ENCODE data around the gene IER5L. TPM values are rescaled to one million over a fixed set of nuclear protein-coding genes. Genes with fewer than 3 reads are reported as not detected.
A peak's percentile ranks its signal among the peaks of the same experiment; 100 is the strongest.

IER5L gene
- total and polyA plus RNA-seq, 4 donors = 12.6 to 31.5 (median 24.1) TPM

GRCh38 chr9:129204840-129205239 lies 26.8 kb upstream of the IER5L start:
- no peak for DNase-seq
- no peak overlapping the region for H3K4me3 ChIP-seq
- WGBS, 2 donors = 91 to 94% methylated on average over 7 of the region's 7 CpGs

GRCh38 chr9:129203556-129203909 lies 25.5 kb upstream of the IER5L start:
- no peak for DNase-seq
- H3K9ac ChIP-seq (ENCODE audit: insufficient read depth in 1 of 2, low read length in 2 of 2) = peak overlapping the region in 1 of 2 donors; percentile 23
- no peaks in the 10 kb centered on the region for H3K27me3 ChIP-seq (ENCODE audit: control insufficient read depth in 3 of 3, insufficient read depth in 3 of 3, low read length in 2 of 3)
- H3K4me1 ChIP-seq (ENCODE audit: control insufficient read depth in 5 of 5, insufficient read depth in 5 of 5, low read length in 5 of 5) = peaks cover 0 to 14% (median 3%) of the 10 kb centered on the region in 5 donors
- no peaks in the 10 kb centered on the region for H3K9me3 ChIP-seq (ENCODE audit: control insufficient read depth in 4 of 4, insufficient read depth in 3 of 4, low read length in 3 of 4)
- H3K36me3 ChIP-seq (ENCODE audit: control insufficient read depth in 4 of 4, insufficient read depth in 4 of 4, low read length in 4 of 4) = no peaks in the 10 kb centered on the region
- ATAC-seq (ENCODE audit: insufficient read depth, low FRiP score) = no peak
- no peak overlapping the region for H3K27ac ChIP-seq (ENCODE audit: low read depth in 1 of 2, low read length in 1 of 2)
- no peak for TF ChIP-seq CTCF (IDR thresholded peaks at IDR 0.05; ENCODE audit: control extremely low read depth, extremely low read depth)
- WGBS, 2 donors = 56 to 74% methylated on average over 7 to 11 of the region's 11 CpGs
- no peak overlapping the region for H3K4me3 ChIP-seq

More at GRCh38 chr9:129204840-129205239, 26.8 kb upstream of the IER5L start:
- Histone ChIP-seq H3K4me1 (ENCODE audit: control insufficient read depth in 5 of 5, insufficient read depth in 5 of 5, low read length in 5 of 5) (peaks cover 0 to 14% (median 3%) of the 10 kb centered on the region in 5 donors), H3K27ac (ENCODE audit: low read depth in 1 of 2, low read length in 1 of 2) (no peak overlapping the region), H3K27me3 (ENCODE audit: control insufficient read depth in 3 of 3, insufficient read depth in 3 of 3, low read length in 2 of 3) (no peaks in the 10 kb centered on the region), H3K9ac (ENCODE audit: insufficient read depth in 1 of 2, low read length in 2 of 2) (no peak overlapping the region), H3K36me3 (ENCODE audit: control insufficient read depth in 4 of 4, insufficient read depth in 4 of 4, low read length in 4 of 4) (no peaks in the 10 kb centered on the region), H3K9me3 (ENCODE audit: control insufficient read depth in 4 of 4, insufficient read depth in 3 of 4, low read length in 3 of 4) (no peaks in the 10 kb centered on the region)
- TF ChIP-seq CTCF (IDR thresholded peaks at IDR 0.05; ENCODE audit: control extremely low read depth, extremely low read depth) = no peak
- no peak for ATAC-seq (ENCODE audit: insufficient read depth, low FRiP score)

- peak overlapping the region; percentile 28 to 81 for H3K9ac ChIP-seq (ENCODE audit: insufficient read depth in 1 of 2, low read length in 2 of 2)
- H3K27ac ChIP-seq (ENCODE audit: low read depth in 1 of 2, low read length in 1 of 2) = peak overlapping the region; percentile 87 to 88
These were observed 24.8 kb upstream of the IER5L start for GRCh38 chr9:129202613-129203555.

More at GRCh38 chr9:129202613-129203555, 24.8 kb upstream of the IER5L start:
- ATAC-seq (ENCODE audit: insufficient read depth, low FRiP score) (peak; percentile 94), DNase-seq (peak; percentile 83 to 88 (median 84))
- TF ChIP-seq CTCF (IDR thresholded peaks at IDR 0.05; ENCODE audit: control extremely low read depth, extremely low read depth) = no peak
- WGBS, 2 donors = 6 to 7% methylated on average over 52 to 57 of the region's 57 CpGs
- Histone ChIP-seq H3K4me3 (peak overlapping the region; percentile 52), H3K36me3 (ENCODE audit: control insufficient read depth in 4 of 4, insufficient read depth in 4 of 4, low read length in 4 of 4) (no peaks in the 10 kb centered on the region), H3K4me1 (ENCODE audit: control insufficient read depth in 5 of 5, insufficient read depth in 5 of 5, low read length in 5 of 5) (peaks cover 0 to 19% (median 3%) of the 10 kb centered on the region in 5 donors), H3K9me3 (ENCODE audit: control insufficient read depth in 4 of 4, insufficient read depth in 3 of 4, low read length in 3 of 4) (no peaks in the 10 kb centered on the region), H3K27me3 (ENCODE audit: control insufficient read depth in 3 of 3, insufficient read depth in 3 of 3, low read length in 2 of 3) (no peaks in the 10 kb centered on the region)
